ENCODE data around the gene MLANA.

MLANA gene

DNA sequence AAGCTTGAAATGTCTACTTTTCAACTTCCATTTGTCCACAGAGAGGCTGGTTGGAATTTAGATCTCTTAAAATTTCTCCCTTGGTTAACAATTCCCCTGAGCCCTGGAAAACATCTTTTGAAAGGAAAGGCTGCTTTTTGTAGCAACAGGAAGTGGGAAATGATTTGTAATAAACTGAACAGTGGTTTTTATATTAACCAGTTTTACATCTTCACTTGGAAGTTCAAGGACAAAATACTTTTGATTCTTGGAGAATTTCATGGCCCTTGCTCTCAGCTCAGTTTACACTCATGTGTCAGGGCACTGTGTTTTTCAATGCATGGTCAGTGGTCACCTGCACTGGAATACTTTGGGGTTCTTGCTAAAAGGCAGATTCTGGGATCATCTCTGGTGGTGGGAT is 9.9 kb downstream of the MLANA start:
- no peak for DNase-seq (ENCODE audit: low read depth in 2 of 2)

GRCh38 chr9:5902377-5902776 is 11.7 kb downstream of the MLANA start:
- no peak for DNase-seq (ENCODE audit: low read depth in 2 of 2)

- DNase-seq (ENCODE audit: low read depth in 2 of 2): no peak
These were observed 18.2 kb downstream of the MLANA start for GRCh38 chr9:5908918-5909317.

DNA sequence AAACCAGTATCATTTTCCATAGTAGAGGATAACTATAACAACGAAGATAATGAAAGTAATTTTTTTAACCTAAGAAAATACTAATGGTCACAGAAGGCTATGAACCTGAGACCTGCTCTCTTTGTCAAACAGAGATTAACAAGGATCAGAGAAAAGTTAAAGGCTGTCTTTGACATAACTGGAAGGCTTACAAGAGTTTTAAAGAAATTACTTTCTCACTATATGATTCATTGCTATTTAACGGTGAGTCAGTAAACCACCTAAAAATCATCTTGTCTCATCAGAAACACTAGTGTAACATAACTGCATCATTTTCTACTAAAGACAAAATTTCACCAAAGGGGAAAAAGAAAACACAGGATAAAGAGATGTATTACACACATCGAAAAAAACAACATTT is 19.3 kb downstream of the MLANA start:
- no peak for DNase-seq (ENCODE audit: low read depth in 2 of 2)

DNA sequence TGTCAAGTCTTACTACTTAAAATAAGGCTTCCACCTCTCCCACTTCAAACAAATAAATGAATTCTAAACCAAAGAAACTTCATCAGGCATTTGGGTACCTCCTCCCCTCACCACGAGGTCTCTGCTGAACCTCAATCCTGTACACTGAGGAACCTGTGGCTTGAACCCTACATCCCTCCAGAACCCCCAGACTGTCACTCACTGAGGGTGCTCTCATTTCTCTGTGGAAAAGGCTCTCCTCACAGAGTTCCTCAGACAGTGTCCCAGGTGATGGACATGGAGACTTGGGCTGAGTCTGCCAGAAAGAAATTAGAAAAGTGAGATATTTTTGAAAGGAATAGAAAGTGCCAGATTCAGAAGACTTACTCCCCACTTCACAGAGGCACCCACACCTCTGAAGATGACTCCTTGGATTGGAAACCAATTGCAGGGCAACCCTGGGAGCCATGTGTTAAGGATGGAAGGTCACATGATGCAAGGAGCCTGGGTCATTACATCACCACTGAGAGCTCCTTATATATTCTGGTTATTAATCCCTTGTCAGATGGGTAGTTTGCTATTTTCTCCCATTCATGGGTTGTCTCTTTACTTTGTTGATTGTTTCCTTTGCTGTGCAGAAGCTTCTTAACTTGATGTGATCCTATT is 19.8 kb downstream of the MLANA start:
- no peak for DNase-seq (ENCODE audit: low read depth in 2 of 2)

GRCh38 chr9:5915438-5915837 is 24.7 kb downstream of the MLANA start:
- DNase-seq (ENCODE audit: low read depth in 2 of 2): no peak

- DNase-seq (ENCODE audit: low read depth in 2 of 2): no peak
These were observed 26.6 kb downstream of the MLANA start for GRCh38 chr9:5917273-5917672.

DNA sequence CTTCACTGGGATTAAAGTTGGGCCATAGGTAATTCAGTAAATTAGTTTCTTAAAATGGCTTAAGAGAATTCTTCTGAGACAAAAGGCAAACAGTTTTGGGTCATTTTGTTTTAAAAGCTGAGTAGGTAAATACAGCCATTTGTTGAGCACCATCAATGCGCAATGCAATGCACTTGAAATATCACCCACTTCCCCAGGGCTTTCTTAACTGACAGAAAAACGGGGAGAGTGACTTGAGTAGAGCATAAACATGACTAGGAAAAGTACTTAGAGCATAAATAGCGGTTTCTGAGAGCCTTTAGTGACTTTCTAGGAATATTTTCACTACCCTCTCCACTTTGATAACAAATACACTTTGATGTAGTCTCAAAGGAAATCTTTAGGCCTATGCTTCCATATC is 27.2 kb downstream of the MLANA start:
- no peak for DNase-seq (ENCODE audit: low read depth in 2 of 2)

- DNase-seq (ENCODE audit: low read depth in 2 of 2): no peak
These were observed 27.8 kb downstream of the MLANA start for GRCh38 chr9:5918460-5918859.

- DNase-seq (ENCODE audit: low read depth in 2 of 2): no peak
These were observed 30.2 kb downstream of the MLANA start for GRCh38 chr9:5920860-5921328.

DNA sequence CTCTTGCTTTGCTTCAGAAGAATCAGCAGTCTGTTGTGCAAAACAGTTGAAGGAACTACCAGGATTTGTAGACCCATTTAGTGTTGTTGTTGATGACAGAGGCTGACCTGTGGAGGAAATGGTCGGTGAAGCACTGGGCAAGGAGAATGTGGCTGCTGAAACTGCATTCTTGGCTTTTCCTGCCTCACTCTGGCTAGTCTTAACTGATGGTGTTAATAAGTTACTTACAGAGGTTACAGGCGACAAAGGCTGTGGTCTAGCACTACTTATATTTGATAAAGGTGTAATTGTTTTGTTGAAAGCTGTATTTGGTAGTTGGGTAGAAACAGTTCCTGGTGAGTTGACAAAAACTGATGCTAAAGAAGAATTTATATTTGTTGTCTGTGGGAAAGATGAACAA is 31.5 kb downstream of the MLANA start:
- DNase-seq (ENCODE audit: low read depth in 2 of 2): no peak

DNA sequence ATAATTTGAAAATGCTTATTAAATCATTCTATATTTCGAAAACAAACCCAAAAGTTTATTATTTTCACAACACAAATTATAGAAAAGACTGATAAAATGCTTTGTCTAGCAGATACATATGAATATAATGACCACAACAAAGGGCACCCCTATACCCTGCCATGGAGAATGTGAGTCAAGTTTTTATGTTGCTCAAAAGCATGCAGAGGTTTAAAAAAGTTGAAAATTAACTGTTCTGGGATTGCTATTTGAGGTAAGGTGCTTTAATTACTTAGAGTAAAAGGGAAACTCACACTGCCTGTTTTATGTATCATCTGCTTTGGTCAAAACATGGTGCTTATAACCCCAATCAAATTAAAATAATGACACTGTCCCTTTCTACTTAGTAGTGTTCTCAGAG is 41.0 kb downstream of the MLANA start:
- DNase-seq (ENCODE audit: low read depth in 2 of 2): no peak

DNA sequence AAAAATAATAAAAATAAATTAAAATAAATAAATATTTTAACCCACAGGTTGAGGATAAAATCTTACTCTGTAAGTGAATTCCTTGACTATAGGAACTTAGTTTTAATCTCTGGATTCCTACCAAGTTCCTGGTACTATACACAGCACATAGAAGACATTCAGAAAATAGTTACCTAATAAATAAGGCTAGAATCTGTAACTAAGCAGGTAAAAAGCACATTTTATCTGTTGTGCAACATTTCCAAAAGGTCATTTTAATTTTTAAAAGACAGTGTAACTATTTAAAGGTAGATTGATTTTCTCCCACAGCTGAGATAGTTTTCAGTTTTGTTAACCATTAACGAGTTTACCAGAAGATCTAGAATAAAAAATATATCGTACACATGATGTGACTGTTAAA is 47.8 kb downstream of the MLANA start:
- no peak for DNase-seq (ENCODE audit: low read depth in 2 of 2)

GRCh38 chr9:5939530-5939929 is 48.8 kb downstream of the MLANA start:
- DNase-seq (ENCODE audit: low read depth in 2 of 2): no peak

- DNase-seq (ENCODE audit: low read depth in 2 of 2): no peak
These were observed 50.5 kb downstream of the MLANA start for GRCh38 chr9:5941214-5941613.

DNA sequence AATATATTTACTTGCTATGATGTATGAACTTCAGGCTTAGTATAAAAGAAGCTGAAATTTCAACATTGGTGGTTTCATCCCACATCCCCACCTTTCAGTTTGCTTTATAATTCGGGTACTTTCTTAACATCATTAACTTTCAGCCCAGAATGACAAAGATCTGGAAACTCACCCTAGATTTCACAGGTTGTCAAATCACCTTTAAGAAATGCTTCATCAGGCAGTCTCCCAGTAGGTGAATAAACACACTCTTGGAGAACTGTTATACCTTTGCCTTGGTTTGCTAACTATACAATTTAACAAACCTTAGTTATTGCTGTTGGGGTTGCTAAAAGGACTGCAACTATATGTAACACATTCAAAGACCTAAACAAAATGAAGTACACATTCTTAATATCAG is 54.4 kb downstream of the MLANA start:
- DNase-seq (ENCODE audit: low read depth in 2 of 2): no peak

- DNase-seq (ENCODE audit: low read depth in 2 of 2): no peak
These were observed 57.2 kb downstream of the MLANA start for GRCh38 chr9:5947912-5948311.

DNA sequence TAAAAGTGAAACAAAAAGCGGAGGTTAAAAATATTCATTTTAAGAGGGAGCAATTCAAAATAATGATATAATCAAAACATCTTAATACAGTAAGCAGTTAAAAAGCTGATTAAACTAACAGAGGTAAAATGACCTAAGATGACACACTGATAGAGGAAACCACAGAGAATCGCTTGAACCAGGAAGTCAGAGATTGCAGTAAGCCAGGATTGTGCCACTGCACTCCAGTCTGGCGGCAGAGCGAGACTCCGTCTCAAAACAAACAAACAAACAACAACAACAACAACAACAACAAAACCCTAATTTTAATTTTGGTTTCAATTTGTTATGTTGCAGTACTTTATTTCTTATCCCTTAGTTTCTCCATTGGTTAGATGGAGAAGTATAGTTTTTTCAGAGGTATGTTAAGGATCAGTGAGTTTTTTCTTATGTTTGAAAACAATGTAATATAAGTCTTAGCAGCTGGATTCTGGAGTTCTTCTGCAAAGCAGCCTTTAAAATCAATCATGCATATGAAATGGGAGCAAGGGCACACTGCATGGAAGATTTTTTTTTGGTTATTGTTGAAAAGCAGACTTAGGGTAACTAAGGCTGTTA is 58.5 kb downstream of the MLANA start:
- DNase-seq (ENCODE audit: low read depth in 2 of 2): no peak

DNA sequence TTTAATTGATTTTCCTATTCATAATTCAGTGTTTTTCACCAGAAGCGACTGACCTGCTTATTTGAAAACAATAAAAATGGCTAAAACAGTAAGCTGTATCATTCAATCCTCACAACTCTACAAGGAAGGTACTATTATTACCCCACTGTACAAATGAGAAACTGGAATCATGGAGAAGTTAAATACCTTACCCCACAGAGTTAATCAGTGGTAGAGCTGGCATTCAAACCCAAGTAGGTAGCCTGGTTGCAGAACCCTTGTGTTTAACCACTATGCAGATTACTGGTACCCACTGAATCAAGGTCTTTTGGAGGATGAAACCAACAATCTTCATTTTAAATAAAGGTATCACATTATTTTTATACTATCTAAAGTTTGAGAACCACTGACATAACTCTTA is 59.6 kb downstream of the MLANA start:
- no peak for DNase-seq (ENCODE audit: low read depth in 2 of 2)

DNA sequence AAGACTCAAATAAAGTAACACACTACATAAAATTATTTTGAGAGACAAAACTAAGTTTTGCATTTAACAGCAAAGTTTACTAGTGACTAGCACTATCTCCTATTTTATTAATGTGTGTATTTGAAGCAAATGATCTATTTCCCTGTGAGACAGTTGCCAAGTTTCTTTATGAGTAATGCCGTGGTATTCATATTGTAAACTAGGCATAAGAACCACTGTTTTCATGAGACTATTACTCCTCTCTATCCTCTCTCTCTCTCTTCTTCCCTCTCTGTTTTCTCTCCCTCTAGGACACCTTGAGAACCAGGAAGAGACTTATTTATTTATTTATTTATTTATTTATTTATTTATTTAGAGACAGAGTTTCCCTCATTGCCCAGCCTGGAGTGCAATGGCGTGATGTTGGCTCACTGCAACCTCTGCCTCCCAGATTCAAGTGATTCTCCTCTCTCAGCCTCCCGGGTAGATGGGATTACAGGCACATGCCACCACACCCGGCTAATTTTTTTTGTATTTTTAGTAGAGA is 61.1 kb downstream of the MLANA start:
- DNase-seq (ENCODE audit: low read depth in 2 of 2): no peak

- no peak for DNase-seq (ENCODE audit: low read depth in 2 of 2)
These were observed 63.3 kb downstream of the MLANA start for GRCh38 chr9:5953743-5954707.

DNA sequence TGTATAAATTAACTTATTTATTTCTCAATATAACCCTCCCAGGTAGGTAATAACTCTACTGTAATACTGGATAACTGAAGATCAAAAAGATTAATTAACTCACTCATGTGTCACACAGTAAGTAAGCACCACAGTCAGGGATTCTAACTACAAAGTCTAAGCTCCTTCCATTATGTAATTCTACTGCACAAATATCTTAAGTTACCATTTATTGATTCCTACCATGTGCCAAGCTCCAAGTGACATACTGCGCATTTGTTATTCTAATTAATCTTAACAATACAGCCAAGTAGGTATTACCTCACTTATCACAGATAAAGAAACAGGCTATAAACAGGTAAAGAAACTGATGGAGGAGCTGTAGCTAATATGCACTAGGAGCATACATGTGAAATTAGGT is 66.5 kb downstream of the MLANA start:
- no peak for DNase-seq (ENCODE audit: low read depth in 2 of 2)

DNA sequence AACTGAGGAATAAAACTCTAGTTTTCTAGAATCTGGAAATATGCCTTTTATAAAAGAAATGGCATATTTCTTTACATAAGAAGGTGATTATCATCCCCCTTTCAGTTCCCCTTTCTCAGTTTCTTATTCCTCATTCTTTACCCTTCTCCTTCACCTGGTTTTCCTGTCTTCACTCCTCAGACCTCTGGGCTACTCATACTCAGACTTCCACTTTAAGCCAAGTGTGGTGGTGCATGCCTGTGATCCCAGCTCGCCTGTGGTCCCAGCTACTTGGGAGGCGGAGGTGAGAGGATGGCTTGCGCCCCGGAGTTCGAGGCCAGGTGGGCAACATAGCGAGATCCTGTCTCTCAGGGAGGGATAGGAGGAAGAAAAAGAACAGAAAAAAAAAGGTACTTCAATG is 67.6 kb downstream of the MLANA start:
- no peak for DNase-seq (ENCODE audit: low read depth in 2 of 2)

Measured in stimulated activated CD4-positive, alpha-beta T cell treated with anti-CD3 and anti-CD28 coated beads, Interleukin-1b, Interleukin-23, amount 100 ng/mL, for 1 hour (primary cell).